Cardiac muscle cell (in vitro differentiated cells and primary cell): ENCODE data around the gene TMEM244. TPM values are rescaled to one million over a fixed set of nuclear protein-coding genes. Genes with fewer than 3 reads are reported as not detected.

Source experiments
- DNase-seq, 2 donors: peaks; one replicate each; pipeline versions ENCODE4 v3.0.0 to v3.0.0-alpha.2; 2010 to 2017; ENCODE audit warnings: low read depth in 1 of 2, low spot score in 1 of 2
- H3K27ac ChIP-seq: fragments of 200-600 bp; sonication (generic); 2 replicates; pipeline ENCODE4 v1.5.1; 2016
- H3K27me3 ChIP-seq: fragments of 200-600 bp; sonication (generic); 2 replicates; pipeline ENCODE4 v1.6.0; 2016; ENCODE audit warnings: control low read depth
- H3K36me3 ChIP-seq: fragments of 200-600 bp; sonication (generic); 2 replicates; pipeline ENCODE4 v1.5.1; 2016; ENCODE audit warnings: control low read depth
- H3K4me1 ChIP-seq: fragments of 200-600 bp; sonication (generic); 2 replicates; pipeline ENCODE4 v1.8.1; 2017; ENCODE audit warnings: low read depth, mild to moderate bottlenecking, mixed run types
- H3K4me3 ChIP-seq: fragments of 200-600 bp; sonication (generic); 2 replicates; pipeline ENCODE4 v1.5.1; 2016; ENCODE audit warnings: mild to moderate bottlenecking
- H3K9me3 ChIP-seq: fragments of 200-600 bp; sonication (generic); 2 replicates; pipeline ENCODE4 v1.5.1; 2017; ENCODE audit warnings: low read depth, mild to moderate bottlenecking, control low read depth
- polyA plus RNA-seq: library from polyadenylated mRNA; unstranded; fragments of >200 nt; fragmentation: Nextera tagmentation; extraction: Ambion mirVana; gene quantifications from 2 replicates; pipeline ENCODE4 v1.2.1, GENCODE V29; 2016
- total RNA-seq: library from RNA; depleted of rRNA; stranded (reverse); fragments of >200 nt; gene quantifications from 2 replicates; pipeline ENCODE4 v1.2.3, GENCODE V29; 2016
- TF ChIP-seq, protein P1 (sequence below): IDR thresholded peaks from 2 replicates; pipeline ENCODE4 v1.5.1; 2012; ENCODE audit warnings: low read depth, mild to moderate bottlenecking, low read length

The TMEM244 gene
- total and polyA plus RNA-seq, 2 experiments from 2014 or later: not detected

GRCh38 chr6:129866688-129867087 is 5.6 kb upstream of the TMEM244 start:
- Histone ChIP-seq H3K4me1 (peaks cover 6% of the 10 kb centered on the region), H3K27me3 (peaks cover 39% of the 10 kb centered on the region), H3K36me3 (no peaks in the 10 kb centered on the region), H3K27ac (no peak overlapping the region), H3K4me3 (no peak overlapping the region), H3K9me3 (no peaks in the 10 kb centered on the region)
- no peak for DNase-seq
- TF ChIP-seq, protein P1, sequence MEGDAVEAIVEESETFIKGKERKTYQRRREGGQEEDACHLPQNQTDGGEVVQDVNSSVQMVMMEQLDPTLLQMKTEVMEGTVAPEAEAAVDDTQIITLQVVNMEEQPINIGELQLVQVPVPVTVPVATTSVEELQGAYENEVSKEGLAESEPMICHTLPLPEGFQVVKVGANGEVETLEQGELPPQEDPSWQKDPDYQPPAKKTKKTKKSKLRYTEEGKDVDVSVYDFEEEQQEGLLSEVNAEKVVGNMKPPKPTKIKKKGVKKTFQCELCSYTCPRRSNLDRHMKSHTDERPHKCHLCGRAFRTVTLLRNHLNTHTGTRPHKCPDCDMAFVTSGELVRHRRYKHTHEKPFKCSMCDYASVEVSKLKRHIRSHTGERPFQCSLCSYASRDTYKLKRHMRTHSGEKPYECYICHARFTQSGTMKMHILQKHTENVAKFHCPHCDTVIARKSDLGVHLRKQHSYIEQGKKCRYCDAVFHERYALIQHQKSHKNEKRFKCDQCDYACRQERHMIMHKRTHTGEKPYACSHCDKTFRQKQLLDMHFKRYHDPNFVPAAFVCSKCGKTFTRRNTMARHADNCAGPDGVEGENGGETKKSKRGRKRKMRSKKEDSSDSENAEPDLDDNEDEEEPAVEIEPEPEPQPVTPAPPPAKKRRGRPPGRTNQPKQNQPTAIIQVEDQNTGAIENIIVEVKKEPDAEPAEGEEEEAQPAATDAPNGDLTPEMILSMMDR: no peak

- Histone ChIP-seq H3K27ac (no peak overlapping the region), H3K36me3 (no peaks in the 10 kb centered on the region), H3K27me3 (peaks cover 35% of the 10 kb centered on the region), H3K9me3 (no peaks in the 10 kb centered on the region), H3K4me3 (no peak overlapping the region), H3K4me1 (peaks cover 6% of the 10 kb centered on the region)
- TF ChIP-seq, protein P1: no peak
- no peak for DNase-seq
Observed at GRCh38 chr6:129866256-129866655, 5.1 kb upstream of the TMEM244 start.

GRCh38 chr6:129865013-129865412 is 3.9 kb upstream of the TMEM244 start:
- H3K27me3 ChIP-seq: peaks cover 31% of the 10 kb centered on the region
- H3K9me3 ChIP-seq: no peaks in the 10 kb centered on the region
- H3K4me1 ChIP-seq: peaks cover 9% of the 10 kb centered on the region
- TF ChIP-seq, protein P1: no peak
- no peaks in the 10 kb centered on the region for H3K36me3 ChIP-seq
- no peak overlapping the region for H3K4me3 ChIP-seq
- no peak overlapping the region for H3K27ac ChIP-seq
- DNase-seq: no peak

GRCh38 chr6:129863664-129864063 is 2.5 kb upstream of the TMEM244 start:
- TF ChIP-seq, protein P1: no peak
- peaks cover 30% of the 10 kb centered on the region for H3K27me3 ChIP-seq
- DNase-seq: no peak
- no peaks in the 10 kb centered on the region for H3K36me3 ChIP-seq
- H3K9me3 ChIP-seq: no peaks in the 10 kb centered on the region
- no peak overlapping the region for H3K4me3 ChIP-seq
- peaks cover 13% of the 10 kb centered on the region for H3K4me1 ChIP-seq
- no peak overlapping the region for H3K27ac ChIP-seq

- no peaks in the 10 kb centered on the region for H3K9me3 ChIP-seq
- no peaks in the 10 kb centered on the region for H3K36me3 ChIP-seq
- no peak overlapping the region for H3K4me3 ChIP-seq
- peaks cover 13% of the 10 kb centered on the region for H3K4me1 ChIP-seq
- TF ChIP-seq, protein P1: no peak
- no peak overlapping the region for H3K27ac ChIP-seq
- peaks cover 33% of the 10 kb centered on the region for H3K27me3 ChIP-seq
- peak in 1 of 2 donors; percentile 31 for DNase-seq
Observed at GRCh38 chr6:129859524-129859923, 1.6 kb downstream of the TMEM244 start.

DNA sequence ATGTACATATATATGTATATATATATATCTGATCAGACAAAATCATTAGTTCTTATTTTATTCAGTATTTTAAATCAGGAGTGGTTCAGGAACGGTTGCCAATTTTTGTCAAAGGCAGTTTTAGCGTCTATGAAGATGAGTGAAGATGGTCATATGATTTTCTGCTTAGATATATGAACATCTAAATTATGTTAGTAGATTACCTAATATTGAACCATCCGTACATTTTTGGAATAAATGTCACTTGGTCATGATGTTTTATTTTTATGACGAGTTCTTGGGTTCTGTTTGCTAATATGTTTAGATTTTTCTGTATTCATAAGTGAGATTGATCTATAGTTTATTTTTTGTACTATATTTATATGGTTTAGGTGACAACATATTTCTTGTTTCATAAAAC is 3.3 kb downstream of the TMEM244 start:
- TF ChIP-seq, protein P1: no peak
- Histone ChIP-seq H3K27me3 (peaks cover 34% of the 10 kb centered on the region), H3K4me3 (no peak overlapping the region), H3K4me1 (peaks cover 13% of the 10 kb centered on the region), H3K27ac (no peak overlapping the region), H3K9me3 (no peaks in the 10 kb centered on the region), H3K36me3 (no peaks in the 10 kb centered on the region)
- DNase-seq: no peak
